Measurements from ENCODE around the gene ALOXE3. TPM values are rescaled to one million over a fixed set of nuclear protein-coding genes. Genes with fewer than 3 reads are reported as not detected.

Gene ALOXE3
- total RNA-seq, 1 donor from 2014 or later: not detected

- CTCF ChIA-PET: interaction anchor here (0.8 to 2.4 kb wide), 4 partner anchors 12 to 169 kb away, joined by 3 to 19 read pairs (median 4); partner anchors contain the start of gene SLC25A35
- POLR2A ChIA-PET: interaction anchor here (1.1 to 2.5 kb wide), 6 partner anchors 8 to 61 kb away, joined by 3 to 19 read pairs (median 4); no protein-coding TSS in a partner anchor
- peaks cover 49% of the 10 kb centered on the region for H3K4me1 Mint-ChIP-seq
- no peaks in the 10 kb centered on the region for H3K9me3 Mint-ChIP-seq
- peak overlapping the region; percentile 94 for H3K27ac Mint-ChIP-seq
- H3K36me3 Mint-ChIP-seq (ENCODE audit: low read depth): peaks cover 9% of the 10 kb centered on the region
- H3K27me3 Mint-ChIP-seq: peaks cover 32% of the 10 kb centered on the region
- intact Hi-C loops (cut with micrococcal nuclease): loop anchor here (1.0 kb wide), 1 partner anchor 12 kb away; no protein-coding TSS in a partner anchor
- peak; percentile 60 for DNase-seq
- TF ChIP-seq, protein P1, sequence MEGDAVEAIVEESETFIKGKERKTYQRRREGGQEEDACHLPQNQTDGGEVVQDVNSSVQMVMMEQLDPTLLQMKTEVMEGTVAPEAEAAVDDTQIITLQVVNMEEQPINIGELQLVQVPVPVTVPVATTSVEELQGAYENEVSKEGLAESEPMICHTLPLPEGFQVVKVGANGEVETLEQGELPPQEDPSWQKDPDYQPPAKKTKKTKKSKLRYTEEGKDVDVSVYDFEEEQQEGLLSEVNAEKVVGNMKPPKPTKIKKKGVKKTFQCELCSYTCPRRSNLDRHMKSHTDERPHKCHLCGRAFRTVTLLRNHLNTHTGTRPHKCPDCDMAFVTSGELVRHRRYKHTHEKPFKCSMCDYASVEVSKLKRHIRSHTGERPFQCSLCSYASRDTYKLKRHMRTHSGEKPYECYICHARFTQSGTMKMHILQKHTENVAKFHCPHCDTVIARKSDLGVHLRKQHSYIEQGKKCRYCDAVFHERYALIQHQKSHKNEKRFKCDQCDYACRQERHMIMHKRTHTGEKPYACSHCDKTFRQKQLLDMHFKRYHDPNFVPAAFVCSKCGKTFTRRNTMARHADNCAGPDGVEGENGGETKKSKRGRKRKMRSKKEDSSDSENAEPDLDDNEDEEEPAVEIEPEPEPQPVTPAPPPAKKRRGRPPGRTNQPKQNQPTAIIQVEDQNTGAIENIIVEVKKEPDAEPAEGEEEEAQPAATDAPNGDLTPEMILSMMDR (IDR thresholded peaks at IDR 0.05): no peak
- peak overlapping the region; percentile 93 for H3K4me3 Mint-ChIP-seq
- ATAC-seq (ENCODE audit: low read depth): peak; percentile 49
These were observed 8.3 kb upstream of the ALOXE3 start for GRCh38 chr17:8126491-8127066.

GRCh38 chr17:8125947-8126490 is 7.7 kb upstream of the ALOXE3 start:
- peaks cover 9% of the 10 kb centered on the region for H3K36me3 Mint-ChIP-seq (ENCODE audit: low read depth)
- peaks cover 31% of the 10 kb centered on the region for H3K27me3 Mint-ChIP-seq
- peak; percentile 34 for DNase-seq
- ChIA-PET CTCF (interaction anchor here (2.4 kb wide), 1 partner anchor 12 kb away, joined by 19 read pairs; no protein-coding TSS in a partner anchor), POLR2A (interaction anchor here (1.1 to 2.5 kb wide), 4 partner anchors 12 to 61 kb away, joined by 3 to 19 read pairs (median 8); no protein-coding TSS in a partner anchor)
- peak overlapping the region; percentile 93 for H3K4me3 Mint-ChIP-seq
- peak overlapping the region; percentile 94 for H3K27ac Mint-ChIP-seq
- ATAC-seq (ENCODE audit: low read depth): peak; percentile 1
- H3K4me1 Mint-ChIP-seq: peaks cover 52% of the 10 kb centered on the region
- TF ChIP-seq, protein P1 (IDR thresholded peaks at IDR 0.05): no peak
- H3K9me3 Mint-ChIP-seq: no peaks in the 10 kb centered on the region
- intact Hi-C loops (cut with micrococcal nuclease): loop anchor here (1.0 kb wide), 1 partner anchor 12 kb away; no protein-coding TSS in a partner anchor

- Mint-ChIP-seq H3K27ac (peak overlapping the region; percentile 94), H3K4me1 (peaks cover 58% of the 10 kb centered on the region), H3K9me3 (no peaks in the 10 kb centered on the region), H3K4me3 (peak overlapping the region; percentile 93), H3K36me3 (ENCODE audit: low read depth) (peaks cover 11% of the 10 kb centered on the region), H3K27me3 (peaks cover 35% of the 10 kb centered on the region)
- ATAC-seq (ENCODE audit: low read depth) (peak; percentile 46), DNase-seq (peak; percentile 85)
- ChIA-PET POLR2A (interaction anchor here (1.3 to 4.2 kb wide), 8 partner anchors 13 to 170 kb away, joined by 4 to 40 read pairs (median 10); partner anchors contain the start of gene SLC25A35), CTCF (interaction anchor here (1.3 to 2.4 kb wide), 3 partner anchors 13 to 51 kb away, joined by 4 to 19 read pairs (median 4); no protein-coding TSS in a partner anchor)
- TF ChIP-seq, protein P1 (IDR thresholded peaks at IDR 0.05): no peak
- intact Hi-C loops (cut with micrococcal nuclease): no loop called here
These were observed 7.0 kb upstream of the ALOXE3 start for GRCh38 chr17:8125154-8125946.

DNA sequence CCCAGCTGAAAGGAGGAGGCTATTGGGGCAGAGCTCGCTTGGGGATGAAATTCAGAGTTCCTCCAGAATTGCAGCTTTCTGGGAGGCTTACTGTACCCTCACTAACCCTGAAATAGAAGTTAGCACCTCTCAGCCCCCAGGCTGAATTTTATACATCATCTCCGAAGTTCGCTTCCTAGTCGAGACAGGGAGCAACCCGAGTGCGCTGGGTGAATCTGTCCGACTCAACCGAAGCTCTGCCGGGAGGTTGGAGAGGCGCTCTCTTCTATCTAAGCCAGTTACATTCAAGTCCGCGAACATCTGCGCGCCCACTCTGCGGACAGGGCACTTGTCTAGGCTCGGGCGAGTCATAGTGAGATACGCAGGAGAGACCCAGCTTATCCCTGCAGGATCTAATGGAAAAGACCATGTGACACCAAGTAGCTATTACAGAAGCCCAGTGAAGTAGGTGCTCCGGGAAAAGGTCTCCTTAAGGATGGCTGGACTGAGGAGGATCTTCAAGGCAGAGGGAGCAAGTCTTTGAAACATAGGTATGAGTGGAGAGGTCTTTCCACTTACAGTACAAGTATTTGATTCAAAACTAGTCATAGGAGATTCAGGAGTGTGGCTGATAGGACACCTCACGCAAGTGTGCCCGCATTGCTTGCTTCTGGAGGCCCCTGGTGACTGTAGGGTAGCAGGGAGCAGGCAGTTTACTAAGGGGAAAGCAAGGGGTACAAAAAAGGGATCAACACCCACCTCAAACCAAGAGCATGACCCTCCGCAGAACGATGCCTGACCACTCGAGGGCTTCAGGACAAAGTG is 6.2 kb upstream of the ALOXE3 start:
- H3K4me1 Mint-ChIP-seq: peaks cover 66% of the 10 kb centered on the region
- DNase-seq (no peak), ATAC-seq (ENCODE audit: low read depth) (no peak)
- H3K4me3 Mint-ChIP-seq: peak overlapping the region; percentile 93
- ChIA-PET POLR2A (interaction anchor here (1.1 to 4.2 kb wide), 11 partner anchors 9 to 171 kb away, joined by 3 to 40 read pairs (median 5); partner anchors contain the start of genes CTC1 and SLC25A35), CTCF (interaction anchor here (0.8 to 1.7 kb wide), 6 partner anchors 15 to 53 kb away, joined by 3 to 4 read pairs (median 3); no protein-coding TSS in a partner anchor)
- no peaks in the 10 kb centered on the region for H3K9me3 Mint-ChIP-seq
- peak overlapping the region; percentile 57 for H3K27ac Mint-ChIP-seq
- H3K27me3 Mint-ChIP-seq: peaks cover 33% of the 10 kb centered on the region
- TF ChIP-seq, protein P1 (IDR thresholded peaks at IDR 0.05): no peak
- H3K36me3 Mint-ChIP-seq (ENCODE audit: low read depth): peaks cover 12% of the 10 kb centered on the region
- intact Hi-C loops (cut with micrococcal nuclease): no loop called here

Data from activated B cell treated with CpG ODN at 0.5 μM for 24 hours (primary cell).